ENCODE data around the gene CDK8. TPM values are rescaled to one million over a fixed set of nuclear protein-coding genes. Genes with fewer than 3 reads are reported as not detected.

Gene CDK8
- total RNA-seq, 1 donor from 2014 or later, result 11.2 TPM

DNA sequence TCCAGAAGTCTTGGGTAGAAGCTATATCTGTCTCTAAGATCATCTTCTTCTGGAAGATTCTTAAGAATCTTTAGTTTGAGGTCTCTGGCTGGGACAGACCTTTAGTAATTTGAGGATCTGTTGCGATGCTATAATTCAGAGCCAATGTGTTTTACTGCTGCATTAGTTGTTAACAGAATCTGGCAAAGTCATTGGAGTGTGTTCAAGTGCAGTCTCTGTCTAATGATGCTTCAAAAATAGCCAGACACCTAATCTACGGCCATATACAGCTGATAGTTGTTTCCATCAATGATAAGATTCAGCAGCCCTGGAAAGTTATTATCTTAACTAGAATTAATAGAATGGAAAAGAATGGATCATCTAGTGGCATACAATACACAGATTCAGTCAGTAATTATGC, 72.6 kb downstream of the CDK8 start:
- ATAC-seq (no peak), DNase-seq (no peak)
- TF ChIP-seq, protein P1, sequence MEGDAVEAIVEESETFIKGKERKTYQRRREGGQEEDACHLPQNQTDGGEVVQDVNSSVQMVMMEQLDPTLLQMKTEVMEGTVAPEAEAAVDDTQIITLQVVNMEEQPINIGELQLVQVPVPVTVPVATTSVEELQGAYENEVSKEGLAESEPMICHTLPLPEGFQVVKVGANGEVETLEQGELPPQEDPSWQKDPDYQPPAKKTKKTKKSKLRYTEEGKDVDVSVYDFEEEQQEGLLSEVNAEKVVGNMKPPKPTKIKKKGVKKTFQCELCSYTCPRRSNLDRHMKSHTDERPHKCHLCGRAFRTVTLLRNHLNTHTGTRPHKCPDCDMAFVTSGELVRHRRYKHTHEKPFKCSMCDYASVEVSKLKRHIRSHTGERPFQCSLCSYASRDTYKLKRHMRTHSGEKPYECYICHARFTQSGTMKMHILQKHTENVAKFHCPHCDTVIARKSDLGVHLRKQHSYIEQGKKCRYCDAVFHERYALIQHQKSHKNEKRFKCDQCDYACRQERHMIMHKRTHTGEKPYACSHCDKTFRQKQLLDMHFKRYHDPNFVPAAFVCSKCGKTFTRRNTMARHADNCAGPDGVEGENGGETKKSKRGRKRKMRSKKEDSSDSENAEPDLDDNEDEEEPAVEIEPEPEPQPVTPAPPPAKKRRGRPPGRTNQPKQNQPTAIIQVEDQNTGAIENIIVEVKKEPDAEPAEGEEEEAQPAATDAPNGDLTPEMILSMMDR (IDR thresholded peaks at IDR 0.05), result no peak
- Histone ChIP-seq H3K36me3 (no peaks in the 10 kb centered on the region), H3K27ac (no peak overlapping the region), H3K4me1 (peaks cover 18% of the 10 kb centered on the region), H3K4me3 (no peak overlapping the region), H3K9me3 (no peaks in the 10 kb centered on the region), H3K27me3 (no peaks in the 10 kb centered on the region)
- intact Hi-C loops (cut with DNase I), result no loop called here

DNA sequence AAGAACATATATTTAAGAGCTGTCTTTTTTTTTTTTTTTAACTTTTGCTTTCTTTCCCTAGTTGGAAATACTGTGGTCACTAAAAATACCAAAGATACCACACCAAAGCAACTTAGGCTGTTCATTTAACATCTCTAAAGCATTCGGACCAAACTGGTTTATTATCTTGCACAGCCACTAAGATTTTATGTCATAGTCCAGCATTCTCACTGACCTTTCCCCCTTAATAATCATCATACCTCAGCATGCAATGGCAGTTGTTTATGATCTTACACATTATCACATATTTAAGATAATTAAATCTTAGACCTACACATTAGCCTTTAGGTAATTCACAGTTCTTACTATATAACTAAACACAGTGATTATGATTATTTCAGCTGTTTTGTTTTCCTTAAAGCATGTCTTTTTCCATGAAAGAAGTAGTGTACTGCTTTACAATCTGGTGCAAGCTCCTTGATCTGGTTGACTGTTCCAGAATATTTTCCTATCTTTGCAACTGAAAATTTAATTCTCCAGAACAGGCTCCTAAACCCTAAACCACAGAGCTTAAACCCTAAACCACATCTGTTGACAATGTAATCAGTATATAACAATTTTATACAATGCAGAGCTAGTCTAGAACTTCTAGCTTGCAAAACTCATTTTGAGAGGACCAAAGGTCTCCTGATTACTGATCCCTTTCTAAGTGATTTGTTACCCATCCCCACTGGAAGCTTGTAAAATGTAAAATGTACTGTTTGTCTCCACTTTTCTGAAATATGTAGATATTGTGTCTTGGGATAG, 74.2 kb downstream of the CDK8 start:
- intact Hi-C loops (cut with DNase I), result no loop called here
- no peak for ATAC-seq

DNA sequence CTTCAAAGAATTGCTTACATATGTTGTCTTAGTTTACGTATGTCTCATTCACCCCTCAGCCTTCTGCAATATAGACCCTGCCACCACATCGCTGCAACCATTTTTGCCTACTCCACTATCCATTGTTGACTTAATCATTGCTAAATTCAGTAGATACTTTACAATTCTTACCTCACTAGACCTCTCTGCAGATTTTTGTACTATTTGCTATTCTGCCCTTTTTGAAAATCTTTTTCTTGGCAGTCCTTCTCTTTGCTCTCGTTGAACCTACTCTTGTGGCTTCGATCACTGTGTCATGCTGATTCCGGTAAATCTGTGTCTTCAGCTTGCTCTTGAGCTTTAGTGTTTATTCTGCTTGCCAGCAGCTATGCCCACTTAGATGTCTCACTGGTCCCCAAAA, 81.2 kb downstream of the CDK8 start:
- H3K27ac ChIP-seq, result no peak overlapping the region
- no peak overlapping the region for H3K4me3 ChIP-seq
- DNase-seq, result no peak
- TF ChIP-seq, protein P1 (IDR thresholded peaks at IDR 0.05), result no peak
- H3K36me3 ChIP-seq, result no peaks in the 10 kb centered on the region
- H3K27me3 ChIP-seq, result no peaks in the 10 kb centered on the region
- intact Hi-C loops (cut with DNase I), result no loop called here
- no peaks in the 10 kb centered on the region for H3K9me3 ChIP-seq
- no peak for ATAC-seq
- no peaks in the 10 kb centered on the region for H3K4me1 ChIP-seq

More for the DNA sequence above, 74.2 kb downstream of the CDK8 start:
- Histone ChIP-seq H3K27ac (no peak overlapping the region), H3K27me3 (no peaks in the 10 kb centered on the region), H3K9me3 (no peaks in the 10 kb centered on the region), H3K4me1 (peaks cover 18% of the 10 kb centered on the region), H3K4me3 (no peak overlapping the region), H3K36me3 (no peaks in the 10 kb centered on the region)
- DNase-seq, result no peak
- TF ChIP-seq, protein P1 (IDR thresholded peaks at IDR 0.05), result no peak

- Histone ChIP-seq H3K9me3 (no peaks in the 10 kb centered on the region), H3K27ac (no peak overlapping the region), H3K4me1 (no peaks in the 10 kb centered on the region), H3K4me3 (no peak overlapping the region), H3K36me3 (no peaks in the 10 kb centered on the region), H3K27me3 (no peaks in the 10 kb centered on the region)
- intact Hi-C loops (cut with DNase I), result no loop called here
- TF ChIP-seq, protein P1 (IDR thresholded peaks at IDR 0.05), result no peak
- ATAC-seq (no peak), DNase-seq (no peak)
Observed at GRCh38 chr13:26340807-26341206, 86.9 kb downstream of the CDK8 start.

GRCh38 chr13:26342898-26343297, 89.0 kb downstream of the CDK8 start:
- no peaks in the 10 kb centered on the region for H3K9me3 ChIP-seq
- no peak overlapping the region for H3K27ac ChIP-seq
- ATAC-seq (no peak), DNase-seq (no peak)
- no peaks in the 10 kb centered on the region for H3K27me3 ChIP-seq
- H3K4me1 ChIP-seq, result no peaks in the 10 kb centered on the region
- intact Hi-C loops (cut with DNase I), result no loop called here
- no peaks in the 10 kb centered on the region for H3K36me3 ChIP-seq
- no peak overlapping the region for H3K4me3 ChIP-seq
- TF ChIP-seq, protein P1 (IDR thresholded peaks at IDR 0.05), result no peak

All from upper lobe of right lung (tissue), 1 donor.